ENCODE data around the gene SORCS2.

SORCS2 gene

DNA sequence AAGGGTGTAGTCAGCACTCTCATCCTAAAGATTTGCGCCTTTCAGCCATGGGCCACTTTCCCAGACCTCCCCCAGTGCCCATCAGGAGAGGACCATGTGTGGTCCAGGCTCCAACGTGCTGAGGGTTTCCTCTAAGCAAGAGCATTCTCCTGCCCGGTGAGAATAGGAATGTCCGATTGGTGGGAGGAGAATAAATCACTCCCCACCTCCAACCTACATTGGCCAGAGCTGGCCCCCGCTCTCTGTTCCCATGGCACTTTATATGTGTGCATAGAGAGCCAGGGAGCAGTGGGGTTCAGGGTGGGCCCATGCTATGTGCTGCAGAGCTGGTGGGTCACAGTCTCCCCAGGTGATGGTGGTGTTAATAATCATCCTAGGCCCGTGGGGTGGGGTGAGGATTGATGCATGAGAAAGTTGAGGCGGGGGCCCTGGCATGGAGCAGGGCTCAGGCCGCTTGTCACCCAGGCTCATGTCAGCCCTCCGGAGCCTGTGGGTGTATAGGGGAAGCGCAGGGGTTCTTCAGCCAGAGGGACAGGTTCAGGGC is 6.8 kb upstream of the SORCS2 start:
- Histone ChIP-seq H3K27me3 (ENCODE audit: low read depth, low read length) (no peaks in the 10 kb centered on the region; the same call in 1 of the 2 replicates), H3K4me2 (ENCODE audit: low read length) (no peak overlapping the region), H2AFZ (ENCODE audit: low read depth, low read length) (no peak overlapping the region), H3K9ac (ENCODE audit: low read length) (no peak overlapping the region), H3K79me2 (ENCODE audit: low read length) (no peaks in the 10 kb centered on the region), H3K9me3 (ENCODE audit: insufficient read depth, low read length) (no peaks in the 10 kb centered on the region), H3K4me1 (ENCODE audit: low read length) (no peaks in the 10 kb centered on the region), H3K36me3 (replicated peaks; ENCODE audit: low read depth, low read length) (no peaks in the 10 kb centered on the region), H3K4me3 (ENCODE audit: low read length) (no peak overlapping the region), H4K20me1 (ENCODE audit: insufficient read depth, low read length) (no peaks in the 10 kb centered on the region), H3K27ac (ENCODE audit: low read length) (no peak overlapping the region)
- TF ChIP-seq EZH2phosphoT487 (IDR thresholded peaks at IDR 0.05; ENCODE audit: low read depth), result no peak
- TF ChIP-seq, protein P1, sequence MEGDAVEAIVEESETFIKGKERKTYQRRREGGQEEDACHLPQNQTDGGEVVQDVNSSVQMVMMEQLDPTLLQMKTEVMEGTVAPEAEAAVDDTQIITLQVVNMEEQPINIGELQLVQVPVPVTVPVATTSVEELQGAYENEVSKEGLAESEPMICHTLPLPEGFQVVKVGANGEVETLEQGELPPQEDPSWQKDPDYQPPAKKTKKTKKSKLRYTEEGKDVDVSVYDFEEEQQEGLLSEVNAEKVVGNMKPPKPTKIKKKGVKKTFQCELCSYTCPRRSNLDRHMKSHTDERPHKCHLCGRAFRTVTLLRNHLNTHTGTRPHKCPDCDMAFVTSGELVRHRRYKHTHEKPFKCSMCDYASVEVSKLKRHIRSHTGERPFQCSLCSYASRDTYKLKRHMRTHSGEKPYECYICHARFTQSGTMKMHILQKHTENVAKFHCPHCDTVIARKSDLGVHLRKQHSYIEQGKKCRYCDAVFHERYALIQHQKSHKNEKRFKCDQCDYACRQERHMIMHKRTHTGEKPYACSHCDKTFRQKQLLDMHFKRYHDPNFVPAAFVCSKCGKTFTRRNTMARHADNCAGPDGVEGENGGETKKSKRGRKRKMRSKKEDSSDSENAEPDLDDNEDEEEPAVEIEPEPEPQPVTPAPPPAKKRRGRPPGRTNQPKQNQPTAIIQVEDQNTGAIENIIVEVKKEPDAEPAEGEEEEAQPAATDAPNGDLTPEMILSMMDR (IDR thresholded peaks at IDR 0.05; ENCODE audit: low read depth, low read length), result no peak

DNA sequence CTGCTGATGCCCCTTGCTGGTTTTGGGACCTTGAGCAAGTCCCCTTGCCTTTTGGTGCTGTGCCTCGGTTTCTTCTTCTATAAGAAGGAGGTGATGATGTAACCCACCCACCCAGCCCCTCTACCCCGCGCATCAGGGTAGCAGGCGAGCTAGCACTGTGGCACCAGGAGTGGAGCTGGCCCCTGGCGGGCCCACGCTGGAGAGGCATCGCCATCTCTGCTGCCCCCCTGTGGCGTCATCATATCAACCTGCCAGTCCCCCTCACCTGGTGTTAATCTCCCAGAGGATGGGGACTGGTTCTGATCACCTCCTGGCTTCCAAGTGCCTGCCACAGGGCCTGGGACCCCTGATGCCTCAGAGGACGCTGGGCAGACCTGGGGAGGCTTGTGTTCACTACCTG is 6.3 kb upstream of the SORCS2 start:
- no peaks in the 10 kb centered on the region; the same call in 1 of the 2 replicates for H3K27me3 ChIP-seq (ENCODE audit: low read depth, low read length)
- H3K36me3 ChIP-seq (replicated peaks; ENCODE audit: low read depth, low read length), result no peaks in the 10 kb centered on the region
- no peaks in the 10 kb centered on the region for H4K20me1 ChIP-seq (ENCODE audit: insufficient read depth, low read length)
- no peak overlapping the region for H3K9ac ChIP-seq (ENCODE audit: low read length)
- H3K4me2 ChIP-seq (ENCODE audit: low read length), result no peak overlapping the region
- no peak overlapping the region for H3K4me3 ChIP-seq (ENCODE audit: low read length)
- H3K79me2 ChIP-seq (ENCODE audit: low read length), result no peaks in the 10 kb centered on the region
- TF ChIP-seq EZH2phosphoT487 (IDR thresholded peaks at IDR 0.05; ENCODE audit: low read depth), result no peak
- TF ChIP-seq, protein P1 (IDR thresholded peaks at IDR 0.05; ENCODE audit: low read depth, low read length), result peak; percentile 40; the same call in 1 of the 2 replicates
- no peak overlapping the region for H2AFZ ChIP-seq (ENCODE audit: low read depth, low read length)
- no peaks in the 10 kb centered on the region for H3K4me1 ChIP-seq (ENCODE audit: low read length)
- no peaks in the 10 kb centered on the region for H3K9me3 ChIP-seq (ENCODE audit: insufficient read depth, low read length)
- no peak overlapping the region for H3K27ac ChIP-seq (ENCODE audit: low read length)

DNA sequence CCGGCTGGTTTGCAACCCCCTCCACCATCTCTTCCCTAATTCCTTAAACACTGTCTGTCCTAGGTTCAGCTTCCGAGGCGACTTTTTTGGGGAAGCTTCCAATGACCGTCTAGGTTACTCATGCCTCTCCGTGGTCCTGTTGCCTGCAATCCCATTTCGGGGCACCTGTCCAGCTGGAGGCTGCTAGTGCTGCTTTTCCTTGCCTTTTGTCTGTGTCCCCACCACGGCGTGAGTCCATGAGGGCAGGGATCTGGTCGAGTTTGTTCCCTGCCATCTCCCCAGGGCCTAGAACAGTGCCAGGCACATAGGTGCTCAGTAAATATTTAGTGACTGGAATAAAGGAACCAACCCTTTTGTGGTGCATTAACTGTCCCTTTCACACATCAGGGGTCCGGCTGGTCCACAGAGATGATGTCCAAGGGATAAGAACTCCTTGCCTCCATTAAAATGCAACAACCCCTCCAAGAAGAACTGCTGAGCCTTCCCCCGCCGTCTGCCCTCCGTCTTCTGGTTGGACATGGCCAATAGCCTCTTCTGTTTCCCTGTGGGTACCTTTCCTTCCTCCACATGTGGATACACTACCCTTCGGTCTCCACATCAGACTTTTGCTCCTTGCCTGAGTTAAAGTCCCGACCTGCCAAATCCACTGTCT is 5.7 kb upstream of the SORCS2 start:
- H3K79me2 ChIP-seq (ENCODE audit: low read length), result no peaks in the 10 kb centered on the region
- no peaks in the 10 kb centered on the region for H4K20me1 ChIP-seq (ENCODE audit: insufficient read depth, low read length)
- no peaks in the 10 kb centered on the region for H3K4me1 ChIP-seq (ENCODE audit: low read length)
- H3K36me3 ChIP-seq (replicated peaks; ENCODE audit: low read depth, low read length), result no peaks in the 10 kb centered on the region
- no peak overlapping the region for H3K4me2 ChIP-seq (ENCODE audit: low read length)
- no peak overlapping the region for H3K4me3 ChIP-seq (ENCODE audit: low read length)
- no peaks in the 10 kb centered on the region for H3K9me3 ChIP-seq (ENCODE audit: insufficient read depth, low read length)
- no peak overlapping the region for H3K27ac ChIP-seq (ENCODE audit: low read length)
- TF ChIP-seq, protein P1 (IDR thresholded peaks at IDR 0.05; ENCODE audit: low read depth, low read length), result no peak; the same call in 1 of the 2 replicates
- TF ChIP-seq EZH2phosphoT487 (IDR thresholded peaks at IDR 0.05; ENCODE audit: low read depth), result no peak
- H2AFZ ChIP-seq (ENCODE audit: low read depth, low read length), result no peak overlapping the region
- H3K27me3 ChIP-seq (ENCODE audit: low read depth, low read length), result no peaks in the 10 kb centered on the region; the same call in 1 of the 2 replicates
- no peak overlapping the region for H3K9ac ChIP-seq (ENCODE audit: low read length)

DNA sequence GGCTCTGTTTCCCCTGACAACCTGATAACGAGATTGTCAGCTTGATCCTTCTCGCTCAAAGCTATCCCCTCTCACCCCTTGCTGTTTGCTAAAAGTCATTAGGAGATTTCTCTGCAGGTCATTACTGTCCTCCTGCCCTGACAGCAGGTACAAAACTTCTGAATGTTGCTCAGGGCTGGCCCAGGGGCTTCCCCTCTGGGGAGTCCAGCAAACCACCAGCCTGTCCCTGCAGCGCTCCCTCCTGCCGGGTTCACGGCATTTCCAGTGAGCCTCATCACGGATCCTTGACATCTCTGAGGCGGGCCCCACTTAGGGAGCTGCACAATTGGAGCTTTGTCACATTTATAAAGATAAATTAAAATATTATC is 5.2 kb upstream of the SORCS2 start:
- H3K27ac ChIP-seq (ENCODE audit: low read length), result no peak overlapping the region
- TF ChIP-seq, protein P1 (IDR thresholded peaks at IDR 0.05; ENCODE audit: low read depth, low read length), result no peak
- no peak for TF ChIP-seq EZH2phosphoT487 (IDR thresholded peaks at IDR 0.05; ENCODE audit: low read depth)
- H3K27me3 ChIP-seq (ENCODE audit: low read depth, low read length), result no peaks in the 10 kb centered on the region; the same call in 1 of the 2 replicates
- no peaks in the 10 kb centered on the region for H3K36me3 ChIP-seq (replicated peaks; ENCODE audit: low read depth, low read length)
- no peaks in the 10 kb centered on the region for H3K9me3 ChIP-seq (ENCODE audit: insufficient read depth, low read length)
- H3K79me2 ChIP-seq (ENCODE audit: low read length), result no peaks in the 10 kb centered on the region
- no peak overlapping the region for H3K9ac ChIP-seq (ENCODE audit: low read length)
- H3K4me1 ChIP-seq (ENCODE audit: low read length), result no peaks in the 10 kb centered on the region
- no peak overlapping the region for H2AFZ ChIP-seq (ENCODE audit: low read depth, low read length)
- H4K20me1 ChIP-seq (ENCODE audit: insufficient read depth, low read length), result no peaks in the 10 kb centered on the region
- no peak overlapping the region for H3K4me2 ChIP-seq (ENCODE audit: low read length)
- no peak overlapping the region for H3K4me3 ChIP-seq (ENCODE audit: low read length)
